Neuronal stem cell (in vitro differentiated cells): ENCODE measurements around the gene MAZ. TPM values are rescaled to one million over a fixed set of nuclear protein-coding genes. Genes with fewer than 3 reads are reported as not detected.

ENCODE experiments used
- DNase-seq: peaks from one replicate; pipeline ENCODE4 v3.0.0-alpha.2; 2013; ENCODE audit warnings: low spot score
- H2AFZ ChIP-seq: one replicate; pipeline ENCODE4 v1.6.1; 2013; ENCODE audit warnings: mild to moderate bottlenecking, low read length, inconsistent platforms
- H2AK5ac ChIP-seq: 2 replicates; pipeline ENCODE4 v1.6.1; 2013; ENCODE audit warnings: low read depth, mild to moderate bottlenecking, inconsistent platforms, low read length, moderate library complexity, mixed read lengths
- H2BK120ac ChIP-seq: 2 replicates; pipeline ENCODE4 v1.6.1; 2013; ENCODE audit warnings: low read depth, mild to moderate bottlenecking, inconsistent platforms, low read length, moderate library complexity, mixed read lengths
- H2BK12ac ChIP-seq: one replicate; pipeline ENCODE4 v1.6.1; 2013; ENCODE audit warnings: low read length, inconsistent platforms
- H2BK15ac ChIP-seq: 2 replicates; pipeline ENCODE4 v1.6.1; 2013; ENCODE audit warnings: mild to moderate bottlenecking, low read length, inconsistent platforms, mixed read lengths
- H2BK5ac ChIP-seq: one replicate; pipeline ENCODE4 v1.6.1; 2013; ENCODE audit warnings: inconsistent platforms, mild to moderate bottlenecking, low read length, moderate library complexity
- H3K14ac ChIP-seq: one replicate; pipeline ENCODE4 v1.6.1; 2013; ENCODE audit warnings: low read length, inconsistent platforms
- H3K18ac ChIP-seq: 2 replicates; pipeline ENCODE4 v1.6.1; 2013; ENCODE audit warnings: low read length, inconsistent platforms
- H3K23ac ChIP-seq: 2 replicates; pipeline ENCODE4 v1.6.1; 2013; ENCODE audit warnings: low read depth, mild to moderate bottlenecking, mixed read lengths, low read length, inconsistent platforms; ENCODE audit not compliant: poor library complexity
- H3K27ac ChIP-seq: replicated peaks from 3 replicates; pipeline ENCODE4 v1.5.1; 2013; ENCODE audit warnings: low read length, inconsistent platforms
- H3K27me3 ChIP-seq, 3 experiments: 2 replicates each; pipeline ENCODE4 v1.6.1; 2013; ENCODE audit warnings: low read length in 3 of 3, mild to moderate bottlenecking in 2 of 3, inconsistent platforms in 1 of 3, low read depth in 1 of 3, mixed read lengths in 1 of 3, moderate library complexity in 1 of 3; ENCODE audit not compliant: control insufficient read depth in 3 of 3, insufficient read depth in 3 of 3
- H3K36me3 ChIP-seq, 2 donors: replicated peaks in 1 of 2; 2 replicates each; pipeline ENCODE4 v1.6.1; 2013; ENCODE audit warnings: low read length in 2 of 2; ENCODE audit not compliant: control insufficient read depth in 2 of 2, insufficient read depth in 2 of 2
- H3K4ac ChIP-seq: 2 replicates; pipeline ENCODE4 v1.6.1; 2013; ENCODE audit warnings: inconsistent platforms, mild to moderate bottlenecking, low read length, moderate library complexity
- H3K4me1 ChIP-seq, 2 donors: 1 replicate in 1 of 2; 2 replicates in 1 of 2; pipeline ENCODE4 v1.6.1; 2013; ENCODE audit warnings: low read length in 2 of 2, low read depth in 1 of 2; ENCODE audit not compliant: control insufficient read depth in 2 of 2, insufficient read depth in 1 of 2
- H3K4me2 ChIP-seq: one replicate; pipeline ENCODE4 v1.6.1; 2013; ENCODE audit warnings: mild to moderate bottlenecking, low read length, inconsistent platforms; ENCODE audit not compliant: insufficient read depth, poor library complexity, severe bottlenecking
- H3K4me3 ChIP-seq, 2 donors: 2 replicates each; pipeline ENCODE4 v1.5.1; 2013; ENCODE audit warnings: low read length in 2 of 2, mild to moderate bottlenecking in 2 of 2, inconsistent platforms in 1 of 2, moderate library complexity in 1 of 2
- H3K79me1 ChIP-seq: one replicate; pipeline ENCODE4 v1.6.1; 2013; ENCODE audit warnings: low read depth, mild to moderate bottlenecking, inconsistent platforms, low read length, moderate library complexity
- H3K9ac ChIP-seq: one replicate; pipeline ENCODE4 v1.6.1; 2013; ENCODE audit warnings: mild to moderate bottlenecking, low read depth, low read length, inconsistent platforms; ENCODE audit not compliant: poor library complexity
- H3K9me3 ChIP-seq, 2 donors: replicated peaks in 1 of 2; 2 replicates each; pipeline versions ENCODE3 to v1.6.1; 2013; ENCODE audit warnings: low read length in 2 of 2, mild to moderate bottlenecking in 2 of 2, inconsistent platforms in 1 of 2, low read depth in 1 of 2, mixed read lengths in 1 of 2, moderate library complexity in 1 of 2; ENCODE audit not compliant: control insufficient read depth in 2 of 2, insufficient read depth in 1 of 2
- H4K8ac ChIP-seq: one replicate; pipeline ENCODE4 v1.6.1; 2013; ENCODE audit warnings: low read depth, mild to moderate bottlenecking, inconsistent platforms, low read length, moderate library complexity
- H4K91ac ChIP-seq: one replicate; pipeline ENCODE4 v1.6.1; 2013; ENCODE audit warnings: low read length, low read depth, mild to moderate bottlenecking, inconsistent platforms; ENCODE audit not compliant: poor library complexity
- WGBS, 2 donors: extraction: QIAGEN DNeasy Blood & Tissue Kit; methylation state at CpG; one replicate each; pipeline ENCODE4 v1.1.7; 2013; ENCODE audit warnings: missing lambda C conversion rate in 2 of 2, mixed read lengths in 1 of 2; ENCODE audit not compliant: insufficient read length in 2 of 2, insufficient replicate concordance in 1 of 2; ENCODE audit errors: extremely low coverage in 2 of 2; 5-methylcytosine and 5-hydroxymethylcytosine counted together
- small RNA-seq: library from polyadenylated mRNA; stranded (forward); fragments of <200 nt; extraction: miRNeasy Mini kit (QIAGEN cat#:217004); gene quantifications from one replicate; pipeline ENCODE3, GENCODE V24; 2013; ENCODE audit not compliant: insufficient read depth

The MAZ gene

GRCh38 chr16:29858149-29858849 is 52.0 kb downstream of the MAZ start:
- Histone ChIP-seq H3K14ac (no peak overlapping the region), H3K27me3 (no peaks in the 10 kb centered on the region), H3K4me3 (no peak overlapping the region), H3K4me2 (no peak overlapping the region), H4K91ac (no peak overlapping the region), H3K4me1 (peaks cover 4 to 5% of the 10 kb centered on the region in 2 donors), H3K18ac (no peak overlapping the region), H2BK15ac (no peak overlapping the region), H2BK120ac (no peak overlapping the region), H3K9me3 (no peaks in the 10 kb centered on the region), H2BK5ac (no peak overlapping the region), H4K8ac (no peak overlapping the region), H3K4ac (no peak overlapping the region), H2AK5ac (no peak overlapping the region), H2AFZ (no peak overlapping the region), H3K36me3 (peaks cover 20 to 22% of the 10 kb centered on the region in 2 donors), H2BK12ac (no peak overlapping the region), H3K9ac (peak overlapping the region; percentile 4), H3K23ac (no peak overlapping the region), H3K27ac (no peak overlapping the region), H3K79me1 (peaks cover 7% of the 10 kb centered on the region)
- no peak for DNase-seq
- no CpG with 5 or more reads among the region's 10 CpGs for WGBS, 2 donors

GRCh38 chr16:29858974-29859373 is 52.6 kb downstream of the MAZ start:
- H3K4me3 ChIP-seq, result no peak overlapping the region

GRCh38 chr16:29860218-29860617 is 53.9 kb downstream of the MAZ start:
- Histone ChIP-seq H2AFZ (no peak overlapping the region), H2BK12ac (no peak overlapping the region), H4K91ac (no peak overlapping the region), H3K14ac (no peak overlapping the region), H2BK5ac (no peak overlapping the region), H3K9ac (no peak overlapping the region), H3K4me2 (no peak overlapping the region), H3K4me1 (peaks cover 4 to 8% of the 10 kb centered on the region in 2 donors), H2BK15ac (no peak overlapping the region), H3K4me3 (no peak overlapping the region), H3K4ac (no peak overlapping the region), H3K27ac (no peak overlapping the region), H4K8ac (no peak overlapping the region), H3K36me3 (peaks cover 20 to 22% of the 10 kb centered on the region in 2 donors), H2AK5ac (no peak overlapping the region), H3K18ac (no peak overlapping the region), H3K27me3 (no peaks in the 10 kb centered on the region), H3K9me3 (no peaks in the 10 kb centered on the region), H3K79me1 (peaks cover 7% of the 10 kb centered on the region), H3K23ac (no peak overlapping the region), H2BK120ac (no peak overlapping the region)
- no CpG with 5 or more reads among the region's 9 CpGs for WGBS, 2 donors
- DNase-seq, result no peak

More at GRCh38 chr16:29858974-29859373, 52.6 kb downstream of the MAZ start:
- H2BK15ac ChIP-seq, result no peak overlapping the region
- no peak overlapping the region for H2BK5ac ChIP-seq
- no peaks in the 10 kb centered on the region for H3K9me3 ChIP-seq
- no peak overlapping the region for H3K4ac ChIP-seq
- no peak overlapping the region for H3K9ac ChIP-seq
- H2BK12ac ChIP-seq, result no peak overlapping the region
- DNase-seq, result no peak
- no peak overlapping the region for H4K91ac ChIP-seq
- H3K27ac ChIP-seq, result no peak overlapping the region
- H3K79me1 ChIP-seq, result peaks cover 7% of the 10 kb centered on the region
- H3K14ac ChIP-seq, result no peak overlapping the region
- no peak overlapping the region for H2AFZ ChIP-seq
- H3K18ac ChIP-seq, result no peak overlapping the region
- peak overlapping the region; percentile 57 for H4K8ac ChIP-seq
- no peak overlapping the region for H3K23ac ChIP-seq
- H3K36me3 ChIP-seq, result peaks cover 20 to 22% of the 10 kb centered on the region in 2 donors
- H3K4me2 ChIP-seq, result no peak overlapping the region
- H3K27me3 ChIP-seq, result no peaks in the 10 kb centered on the region
- no peak overlapping the region for H2BK120ac ChIP-seq
- peaks cover 4 to 8% of the 10 kb centered on the region in 2 donors for H3K4me1 ChIP-seq
- H2AK5ac ChIP-seq, result no peak overlapping the region
- WGBS, 2 donors, result no CpG with 5 or more reads among the region's 19 CpGs

Small RNA genes lying within 50 kb of the gene (small RNA-seq; reads per million reads assigned to genes)
- not detected for gene AC009133.6
- not detected for gene AC120114.4
